ENCODE measurements around the gene PRKD1. TPM values are rescaled to one million over a fixed set of nuclear protein-coding genes. Genes with fewer than 3 reads are reported as not detected.

Gene PRKD1
- total RNA-seq, 1 experiment from 2014 or later, result 1.2 TPM

DNA sequence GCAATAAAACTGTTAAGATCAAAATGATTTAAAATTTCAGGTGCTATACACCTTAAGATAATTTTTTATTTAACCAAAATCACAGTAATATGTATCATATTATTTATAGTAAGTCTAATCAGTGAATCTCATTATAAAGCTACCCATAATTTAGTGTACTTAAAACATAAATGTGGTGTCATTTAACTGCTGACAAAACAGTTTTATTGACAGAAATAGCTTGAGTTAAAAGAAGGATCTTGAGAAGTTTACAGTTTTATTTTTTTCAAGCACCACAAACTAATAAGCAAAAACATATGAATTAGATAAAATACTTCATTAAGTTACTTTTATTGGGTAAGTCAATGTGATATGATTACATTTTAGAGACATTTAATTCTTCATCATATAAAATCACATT, 400.4 kb downstream of the PRKD1 start:
- H3K4me1 ChIP-seq (ENCODE audit: insufficient read depth, low read length), result no peaks in the 10 kb centered on the region
- H3K9me3 ChIP-seq (ENCODE audit: low read length), result no peaks in the 10 kb centered on the region
- no peaks in the 10 kb centered on the region for H4K20me1 ChIP-seq (ENCODE audit: low read length)
- CTCF ChIA-PET, result no interaction called here
- intact Hi-C loops (cut with micrococcal nuclease), result no loop called here
- H3K27me3 ChIP-seq (ENCODE audit: low read length), result peaks cover 18% of the 10 kb centered on the region
- no peak overlapping the region for H2AFZ ChIP-seq (ENCODE audit: low read length)
- H3K9ac ChIP-seq (ENCODE audit: low read length), result no peak overlapping the region
- no peak for ATAC-seq
- no peak overlapping the region for H3K4me3 ChIP-seq (ENCODE audit: low read length)
- no peak for DNase-seq
- no TSS peak for BruUV-seq (replicated peaks)
- H3K4me2 ChIP-seq (ENCODE audit: low read length), result no peak overlapping the region
- no peak overlapping the region for H3K27ac ChIP-seq (ENCODE audit: low read length)
- no peaks in the 10 kb centered on the region for H3K9me2 ChIP-seq (replicated peaks; ENCODE audit: low read length)
- TF ChIP-seq EZH2phosphoT487 (IDR thresholded peaks at IDR 0.05; ENCODE audit: borderline replicate concordance, low read length) (no peak), EZH2 (IDR thresholded peaks at IDR 0.05; ENCODE audit: low read length, unreplicated experiment) (no peak)
- TF ChIP-seq, protein P1, sequence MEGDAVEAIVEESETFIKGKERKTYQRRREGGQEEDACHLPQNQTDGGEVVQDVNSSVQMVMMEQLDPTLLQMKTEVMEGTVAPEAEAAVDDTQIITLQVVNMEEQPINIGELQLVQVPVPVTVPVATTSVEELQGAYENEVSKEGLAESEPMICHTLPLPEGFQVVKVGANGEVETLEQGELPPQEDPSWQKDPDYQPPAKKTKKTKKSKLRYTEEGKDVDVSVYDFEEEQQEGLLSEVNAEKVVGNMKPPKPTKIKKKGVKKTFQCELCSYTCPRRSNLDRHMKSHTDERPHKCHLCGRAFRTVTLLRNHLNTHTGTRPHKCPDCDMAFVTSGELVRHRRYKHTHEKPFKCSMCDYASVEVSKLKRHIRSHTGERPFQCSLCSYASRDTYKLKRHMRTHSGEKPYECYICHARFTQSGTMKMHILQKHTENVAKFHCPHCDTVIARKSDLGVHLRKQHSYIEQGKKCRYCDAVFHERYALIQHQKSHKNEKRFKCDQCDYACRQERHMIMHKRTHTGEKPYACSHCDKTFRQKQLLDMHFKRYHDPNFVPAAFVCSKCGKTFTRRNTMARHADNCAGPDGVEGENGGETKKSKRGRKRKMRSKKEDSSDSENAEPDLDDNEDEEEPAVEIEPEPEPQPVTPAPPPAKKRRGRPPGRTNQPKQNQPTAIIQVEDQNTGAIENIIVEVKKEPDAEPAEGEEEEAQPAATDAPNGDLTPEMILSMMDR (conservative IDR thresholded peaks at IDR 0.05; ENCODE audit: low read depth, low read length), result no peak
- POLR2A ChIA-PET (ENCODE audit: unreplicated experiment), result no interaction called here
- no peaks in the 10 kb centered on the region for H3K36me3 ChIP-seq (ENCODE audit: low read depth, low read length)
- no peaks in the 10 kb centered on the region for H3F3A ChIP-seq (ENCODE audit: low read length, unreplicated experiment)
- no peaks in the 10 kb centered on the region for H3K79me2 ChIP-seq (ENCODE audit: low read length)
